Measurements from ENCODE around the gene SPSB1. TPM values are rescaled to one million over a fixed set of nuclear protein-coding genes. Genes with fewer than 3 reads are reported as not detected.

SPSB1 gene
- total and polyA plus RNA-seq, 9 donors, result 4.4 to 11.2 (median 9.1) TPM

DNA sequence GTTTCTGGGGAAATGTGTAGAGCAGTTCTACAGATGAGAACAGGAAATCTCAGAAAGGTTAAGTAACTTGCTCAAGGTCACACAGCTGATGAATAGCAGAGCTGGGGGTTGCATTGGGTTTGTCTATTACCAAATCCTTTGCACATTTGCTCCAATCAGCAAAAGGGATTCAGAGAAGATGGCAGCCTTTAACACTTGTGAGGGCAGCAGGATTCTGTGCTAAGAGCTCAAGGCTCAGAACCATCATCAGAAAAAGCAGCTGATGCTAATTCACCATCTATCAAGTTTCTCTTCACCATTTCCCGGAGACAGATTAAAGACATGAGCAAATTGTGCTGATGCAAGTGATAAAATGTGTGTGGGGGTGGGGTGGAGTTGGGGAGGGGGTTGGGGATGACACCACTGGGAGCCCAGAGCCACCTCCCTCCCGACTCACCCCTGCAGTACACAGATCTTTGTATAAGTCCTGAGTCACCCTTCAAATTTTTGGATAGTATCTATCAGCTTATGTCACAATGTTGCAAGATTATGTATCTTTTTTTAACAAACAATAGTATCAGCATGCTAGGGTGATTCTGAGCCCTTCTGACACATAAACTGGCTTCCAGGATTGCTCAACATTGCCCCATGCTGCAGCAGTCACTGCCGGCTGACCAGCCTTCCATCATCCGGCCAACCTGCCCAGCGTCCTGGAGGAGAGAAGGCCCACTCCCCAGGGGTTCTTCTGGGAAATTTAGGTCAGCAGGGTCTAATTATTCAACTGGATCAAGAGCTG lies 2.8 kb upstream of the SPSB1 start:
- WGBS (ENCODE audit: insufficient coverage), result 33% methylated on average over 3 of the region's 5 CpGs
- Histone ChIP-seq H3K27ac (ENCODE audit: low read length) (no peak overlapping the region), H3K9me3 (replicated peaks; ENCODE audit: control insufficient read depth, low read depth, low read length) (peaks cover 17% of the 10 kb centered on the region), H3K4me1 (ENCODE audit: control insufficient read depth, insufficient read depth, low read length) (peaks cover 21% of the 10 kb centered on the region), H3K27me3 (ENCODE audit: control insufficient read depth, insufficient read depth, low read length) (peaks cover 21% of the 10 kb centered on the region), H3K4me3 (ENCODE audit: low read length) (no peak overlapping the region), H3K36me3 (ENCODE audit: control insufficient read depth, insufficient read depth, low read length) (no peaks in the 10 kb centered on the region)
- peak; percentile 55 for DNase-seq

DNA sequence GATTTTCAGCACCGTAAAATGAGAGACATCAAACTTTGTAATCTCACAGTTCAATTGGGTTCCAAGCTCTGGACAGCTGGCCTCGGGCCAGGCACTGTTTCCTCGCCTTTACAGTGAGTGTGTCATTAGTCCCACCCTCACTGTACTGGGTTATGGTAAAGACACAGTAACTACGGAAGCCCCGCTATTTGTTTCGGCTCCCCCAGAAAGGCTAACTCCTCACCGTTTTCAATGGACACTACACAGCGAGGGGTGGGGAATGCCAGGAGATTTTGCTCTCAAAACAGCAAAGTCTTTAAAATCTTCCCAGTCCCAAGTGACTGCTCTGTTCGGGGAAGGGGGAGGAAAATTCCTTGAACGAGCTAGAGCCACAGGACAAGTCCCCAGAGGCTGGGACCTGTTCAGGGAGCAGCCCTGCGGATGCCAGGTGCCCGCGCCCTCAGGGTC lies 757 bp upstream of the SPSB1 start:
- peak overlapping the region; percentile 94 for H3K27ac ChIP-seq (ENCODE audit: low read length)
- H3K9me3 ChIP-seq (replicated peaks; ENCODE audit: control insufficient read depth, low read depth, low read length), result peaks cover 15% of the 10 kb centered on the region
- peak; percentile 93 for DNase-seq
- H3K4me3 ChIP-seq (ENCODE audit: low read length), result peak overlapping the region; percentile 57
- no peaks in the 10 kb centered on the region for H3K36me3 ChIP-seq (ENCODE audit: control insufficient read depth, insufficient read depth, low read length)
- peaks cover 31% of the 10 kb centered on the region for H3K4me1 ChIP-seq (ENCODE audit: control insufficient read depth, insufficient read depth, low read length)
- H3K27me3 ChIP-seq (ENCODE audit: control insufficient read depth, insufficient read depth, low read length), result peaks cover 31% of the 10 kb centered on the region
- under 1% methylated on average over 8 of the region's 13 CpGs for WGBS (ENCODE audit: insufficient coverage)

GRCh38 chr1:9293241-9293532 lies 493 bp downstream of the SPSB1 start:
- peaks cover 31% of the 10 kb centered on the region for H3K4me1 ChIP-seq (ENCODE audit: control insufficient read depth, insufficient read depth, low read length)
- H3K4me3 ChIP-seq (ENCODE audit: low read length), result peak overlapping the region; percentile 48
- DNase-seq, result no peak
- no peaks in the 10 kb centered on the region for H3K36me3 ChIP-seq (ENCODE audit: control insufficient read depth, insufficient read depth, low read length)
- H3K27ac ChIP-seq (ENCODE audit: low read length), result peak overlapping the region; percentile 35
- peaks cover 29% of the 10 kb centered on the region for H3K27me3 ChIP-seq (ENCODE audit: control insufficient read depth, insufficient read depth, low read length)
- peaks cover 8% of the 10 kb centered on the region for H3K9me3 ChIP-seq (replicated peaks; ENCODE audit: control insufficient read depth, low read depth, low read length)
- 0% methylated on average over 41 of the region's 43 CpGs for WGBS (ENCODE audit: insufficient coverage)

- peak overlapping the region; percentile 35 for H3K27ac ChIP-seq (ENCODE audit: low read length)
- H3K4me3 ChIP-seq (ENCODE audit: low read length), result peak overlapping the region; percentile 48
- H3K27me3 ChIP-seq (ENCODE audit: control insufficient read depth, insufficient read depth, low read length), result peaks cover 29% of the 10 kb centered on the region
- H3K9me3 ChIP-seq (replicated peaks; ENCODE audit: control insufficient read depth, low read depth, low read length), result peaks cover 4% of the 10 kb centered on the region
- peak; percentile 54 for DNase-seq
- no peaks in the 10 kb centered on the region for H3K36me3 ChIP-seq (ENCODE audit: control insufficient read depth, insufficient read depth, low read length)
- H3K4me1 ChIP-seq (ENCODE audit: control insufficient read depth, insufficient read depth, low read length), result peaks cover 31% of the 10 kb centered on the region
- WGBS (ENCODE audit: insufficient coverage), result 5% methylated on average over 32 of the region's 41 CpGs
Observed at GRCh38 chr1:9293533-9294404, 1.1 kb downstream of the SPSB1 start.

- Histone ChIP-seq H3K9me3 (replicated peaks; ENCODE audit: control insufficient read depth, low read depth, low read length) (no peaks in the 10 kb centered on the region), H3K36me3 (ENCODE audit: control insufficient read depth, insufficient read depth, low read length) (no peaks in the 10 kb centered on the region), H3K4me3 (ENCODE audit: low read length) (peak overlapping the region; percentile 48), H3K4me1 (ENCODE audit: control insufficient read depth, insufficient read depth, low read length) (peaks cover 31% of the 10 kb centered on the region), H3K27ac (ENCODE audit: low read length) (peak overlapping the region; percentile 71), H3K27me3 (ENCODE audit: control insufficient read depth, insufficient read depth, low read length) (peaks cover 29% of the 10 kb centered on the region)
- WGBS (ENCODE audit: insufficient coverage), result 0% methylated on average over 1 of the region's 6 CpGs
- DNase-seq, result peak; percentile 56
Observed at GRCh38 chr1:9294405-9294773, 1.7 kb downstream of the SPSB1 start.

DNA sequence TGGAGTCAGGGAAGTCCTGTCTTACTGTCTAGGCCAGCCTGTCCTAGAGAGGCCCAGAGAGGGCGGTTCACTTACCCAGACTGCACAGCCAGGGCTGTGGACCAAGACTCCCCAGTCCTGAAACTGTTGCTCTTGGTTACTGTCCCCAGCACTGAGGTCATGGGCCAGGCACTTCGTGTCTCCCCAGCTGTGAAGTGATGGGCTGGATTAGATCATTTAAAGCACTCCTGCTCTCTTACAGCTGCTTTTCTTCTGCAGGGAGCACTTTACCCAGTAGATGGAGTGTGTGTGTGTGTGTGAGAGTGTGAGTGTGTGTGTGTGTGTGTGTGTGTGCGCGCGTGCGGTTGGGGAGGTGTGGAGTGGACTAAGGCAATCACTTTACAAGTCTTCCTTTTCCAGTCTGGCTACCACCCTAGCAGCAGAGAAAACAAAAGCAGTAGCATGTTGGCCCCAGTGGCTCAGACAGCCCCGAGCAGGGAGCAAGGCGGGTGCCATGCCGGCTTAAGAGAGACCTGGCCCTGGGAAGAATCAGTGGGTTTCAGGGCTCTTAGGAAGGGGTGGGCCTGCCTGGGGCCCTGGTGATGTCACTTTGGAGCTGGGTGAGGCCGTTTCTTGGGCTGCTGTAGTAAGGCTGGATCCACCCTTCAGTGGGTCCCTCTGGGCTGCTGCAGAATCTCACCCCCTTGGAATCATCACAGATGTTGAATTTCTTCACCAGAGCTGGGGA lies 2.4 kb downstream of the SPSB1 start:
- no peaks in the 10 kb centered on the region for H3K9me3 ChIP-seq (replicated peaks; ENCODE audit: control insufficient read depth, low read depth, low read length)
- H3K36me3 ChIP-seq (ENCODE audit: control insufficient read depth, insufficient read depth, low read length), result no peaks in the 10 kb centered on the region
- DNase-seq, result peak; percentile 91
- peaks cover 29% of the 10 kb centered on the region for H3K27me3 ChIP-seq (ENCODE audit: control insufficient read depth, insufficient read depth, low read length)
- 31% methylated on average over 4 of the region's 10 CpGs for WGBS (ENCODE audit: insufficient coverage)
- peak overlapping the region; percentile 48 for H3K4me3 ChIP-seq (ENCODE audit: low read length)
- H3K4me1 ChIP-seq (ENCODE audit: control insufficient read depth, insufficient read depth, low read length), result peaks cover 31% of the 10 kb centered on the region
- peak overlapping the region; percentile 71 for H3K27ac ChIP-seq (ENCODE audit: low read length)

DNA sequence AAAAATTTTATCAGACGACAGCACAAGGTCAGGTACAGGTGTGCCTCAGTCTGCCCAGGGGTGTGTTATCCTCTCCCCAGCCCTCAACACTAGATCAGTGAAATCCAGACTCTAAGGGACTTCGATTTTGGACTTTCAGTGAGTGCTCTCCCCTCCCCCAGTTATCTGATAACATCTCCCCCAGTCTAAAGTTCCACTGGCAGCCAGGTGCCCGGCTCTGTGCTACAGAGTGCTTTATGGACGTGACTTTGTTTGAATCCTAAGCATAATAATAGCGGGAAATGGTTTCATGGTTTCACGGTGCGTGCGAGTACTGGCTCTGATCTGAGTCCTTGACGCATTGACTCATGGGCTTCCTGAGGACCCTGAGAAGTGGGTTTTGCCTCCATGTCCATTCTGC lies 3.2 kb downstream of the SPSB1 start:
- WGBS (ENCODE audit: insufficient coverage), result 82% methylated on average over 7 of the region's 9 CpGs
- H3K27me3 ChIP-seq (ENCODE audit: control insufficient read depth, insufficient read depth, low read length), result peaks cover 29% of the 10 kb centered on the region
- no peaks in the 10 kb centered on the region for H3K9me3 ChIP-seq (replicated peaks; ENCODE audit: control insufficient read depth, low read depth, low read length)
- peak overlapping the region; percentile 71 for H3K27ac ChIP-seq (ENCODE audit: low read length)
- DNase-seq, result no peak
- H3K4me3 ChIP-seq (ENCODE audit: low read length), result no peak overlapping the region
- H3K36me3 ChIP-seq (ENCODE audit: control insufficient read depth, insufficient read depth, low read length), result peaks cover 7% of the 10 kb centered on the region
- H3K4me1 ChIP-seq (ENCODE audit: control insufficient read depth, insufficient read depth, low read length), result peaks cover 31% of the 10 kb centered on the region

DNA sequence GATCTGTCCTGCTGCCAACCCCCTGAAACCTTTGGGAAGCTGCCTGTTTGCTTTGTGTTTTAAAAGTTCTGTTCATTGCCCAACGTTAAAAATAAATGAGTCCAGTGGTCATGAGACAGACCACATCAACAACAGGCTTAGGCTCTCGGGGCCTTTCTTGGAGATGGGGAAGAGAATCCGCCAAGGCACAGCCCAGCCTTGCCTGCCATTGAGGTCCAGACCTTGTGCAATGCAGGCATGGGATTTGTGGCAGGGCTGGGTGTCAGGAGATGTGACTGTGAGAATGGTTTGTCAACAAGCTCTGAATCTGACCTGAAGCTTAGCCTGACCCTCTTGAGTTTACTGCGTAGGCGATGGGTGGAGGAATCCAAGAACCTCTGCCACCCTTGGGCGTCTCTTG lies 4.2 kb downstream of the SPSB1 start:
- no peak for DNase-seq

GRCh38 chr1:9297831-9298230 lies 5.1 kb downstream of the SPSB1 start:
- Histone ChIP-seq H3K36me3 (ENCODE audit: control insufficient read depth, insufficient read depth, low read length) (peaks cover 7% of the 10 kb centered on the region), H3K27me3 (ENCODE audit: control insufficient read depth, insufficient read depth, low read length) (peaks cover 27% of the 10 kb centered on the region), H3K27ac (ENCODE audit: low read length) (no peak overlapping the region), H3K9me3 (replicated peaks; ENCODE audit: control insufficient read depth, low read depth, low read length) (no peaks in the 10 kb centered on the region), H3K4me1 (ENCODE audit: control insufficient read depth, insufficient read depth, low read length) (peaks cover 27% of the 10 kb centered on the region), H3K4me3 (ENCODE audit: low read length) (no peak overlapping the region)
- 77% methylated on average over 4 of the region's 9 CpGs for WGBS (ENCODE audit: insufficient coverage)
- DNase-seq, result no peak

More for the DNA sequence above, 4.2 kb downstream of the SPSB1 start:
- H3K27me3 ChIP-seq (ENCODE audit: control insufficient read depth, insufficient read depth, low read length), result peaks cover 26% of the 10 kb centered on the region
- H3K4me3 ChIP-seq (ENCODE audit: low read length), result no peak overlapping the region
- no peak overlapping the region for H3K27ac ChIP-seq (ENCODE audit: low read length)
- H3K36me3 ChIP-seq (ENCODE audit: control insufficient read depth, insufficient read depth, low read length), result peaks cover 7% of the 10 kb centered on the region
- 88% methylated on average over 5 of the region's 6 CpGs for WGBS (ENCODE audit: insufficient coverage)
- H3K9me3 ChIP-seq (replicated peaks; ENCODE audit: control insufficient read depth, low read depth, low read length), result no peaks in the 10 kb centered on the region
- H3K4me1 ChIP-seq (ENCODE audit: control insufficient read depth, insufficient read depth, low read length), result peaks cover 26% of the 10 kb centered on the region

GRCh38 chr1:9298282-9298681 lies 5.6 kb downstream of the SPSB1 start:
- Histone ChIP-seq H3K4me1 (ENCODE audit: control insufficient read depth, insufficient read depth, low read length) (peaks cover 31% of the 10 kb centered on the region), H3K27ac (ENCODE audit: low read length) (no peak overlapping the region), H3K27me3 (ENCODE audit: control insufficient read depth, insufficient read depth, low read length) (peaks cover 28% of the 10 kb centered on the region), H3K9me3 (replicated peaks; ENCODE audit: control insufficient read depth, low read depth, low read length) (no peaks in the 10 kb centered on the region), H3K36me3 (ENCODE audit: control insufficient read depth, insufficient read depth, low read length) (peaks cover 7% of the 10 kb centered on the region), H3K4me3 (ENCODE audit: low read length) (no peak overlapping the region)
- WGBS (ENCODE audit: insufficient coverage), result no CpG with 5 or more reads among the region's 3 CpGs
- no peak for DNase-seq
